HCT116 (cell line): ENCODE results near the gene CEP112. TPM values are rescaled to one million over a fixed set of nuclear protein-coding genes. Genes with fewer than 3 reads are reported as not detected.

Experiments
- ATAC-seq: fragments of 200-7000 bp; cut with Tn5 transposase; 2 replicates; pipeline ENCODE4 v1.9.1; 2020; ENCODE audit warnings: mild to moderate bottlenecking, moderate library complexity
- BruUV-seq: library from RNA; stranded (reverse); fragments of 400-500 nt; replicated peaks from 2 replicates; lab custom pipeline; 2021; lab: Mats Ljungman, UMichigan
- CTCF ChIA-PET: fragments of 300-600 bp; sonication (Branson Sonifier 250); formaldehyde crosslinking; loops from one replicate; lab custom pipeline; 2021; ENCODE audit warnings: antibody characterized with exemption; lab: Charles Lee
- POLR2A ChIA-PET: fragments of 300-600, 350-600 bp; sonication (Branson Sonifier 250); formaldehyde crosslinking; loops from one replicate; lab custom pipeline; 2021; ENCODE audit warnings: antibody characterized with exemption; lab: Charles Lee
- RAD21 ChIA-PET, 2 experiments: fragments of 300-600 bp; sonication (Branson Sonifier 250); formaldehyde crosslinking; loops; one replicate each; lab custom pipeline; 2023; ENCODE audit warnings: low total read pairs in 2 of 2; ENCODE audit not compliant: uncharacterized antibody in 2 of 2, unreplicated experiment in 2 of 2, low non-redundant PET in 1 of 2; lab: Charles Lee
- DNase-seq: peaks from one replicate; pipeline ENCODE4 v3.0.0-alpha.2; 2010; ENCODE audit warnings: low read depth, low spot score
- H2AFZ ChIP-seq: fragments of 200-600 bp; shearing (Covaris generic), sonication (generic); 2 replicates; pipeline ENCODE4 v1.6.1; 2017; ENCODE audit warnings: low read depth, mixed run types, mixed read lengths, antibody characterized with exemption, low read length; ENCODE audit not compliant: poor library complexity, severe bottlenecking
- H3K27ac ChIP-seq: 2 replicates; pipeline ENCODE4 v1.5.1; 2012; ENCODE audit warnings: low read depth, low read length
- H3K27me3 ChIP-seq: fragments of 200-600 bp; sonication (generic); 2 replicates; pipeline ENCODE4 v1.6.1; 2016; ENCODE audit warnings: mixed run types, low read length, mixed read lengths; ENCODE audit not compliant: insufficient read depth
- H3K36me3 ChIP-seq, 2 experiments: fragments of 200-500 bp in 1 of 2; fragments of 200-600 bp in 1 of 2; sonication (Bioruptor generic) in 1 of 2; sonication (generic) in 1 of 2; 2 replicates each; pipeline versions ENCODE4 v1.5.1 to v1.6.1; 2014 to 2016; ENCODE audit warnings: low read length in 2 of 2, inconsistent platforms in 1 of 2, mixed read lengths in 1 of 2, mixed run types in 1 of 2; ENCODE audit not compliant: insufficient read depth in 2 of 2, control insufficient read depth in 1 of 2
- H3K4me1 ChIP-seq, 2 experiments: fragments of 200-600 bp in 1 of 2; sonication (generic) in 1 of 2; 2 replicates each; pipeline versions ENCODE4 v1.5.1 to v1.6.1; 2012 to 2017; ENCODE audit warnings: low read length in 2 of 2, inconsistent platforms in 1 of 2, mild to moderate bottlenecking in 1 of 2, mixed read lengths in 1 of 2, mixed run types in 1 of 2, moderate library complexity in 1 of 2; ENCODE audit not compliant: insufficient read depth in 2 of 2, control insufficient read depth in 1 of 2
- H3K4me2 ChIP-seq: fragments of 200-600 bp; sonication (generic); 2 replicates; pipeline ENCODE4 v1.6.1; 2017; ENCODE audit warnings: mixed run types, low read length, mixed read lengths
- H3K4me3 ChIP-seq, 2 experiments: fragments of 200-600 bp in 1 of 2; sonication (generic) in 1 of 2; replicated peaks in 1 of 2; 2 replicates each; pipeline ENCODE4 v1.5.1; 2011 to 2016; ENCODE audit warnings: low read length in 2 of 2, control low read depth in 1 of 2, low read depth in 1 of 2, mild to moderate bottlenecking in 1 of 2, mixed read lengths in 1 of 2, mixed run types in 1 of 2
- H3K79me2 ChIP-seq: fragments of 200-600 bp; sonication (generic); 2 replicates; pipeline ENCODE4 v1.6.1; 2017; ENCODE audit warnings: mild to moderate bottlenecking, mixed run types, low read length, moderate library complexity, mixed read lengths; ENCODE audit not compliant: insufficient read depth
- H3K9ac ChIP-seq: fragments of 200-600 bp; sonication (generic); 2 replicates; pipeline ENCODE4 v1.6.1; 2016; ENCODE audit warnings: low read length, mixed read lengths
- H3K9me2 ChIP-seq: fragments of 200-600 bp; sonication (generic), shearing (Covaris generic); 2 replicates; pipeline ENCODE4 v1.6.1; 2017; ENCODE audit warnings: mixed run types, mild to moderate bottlenecking, moderate library complexity; ENCODE audit not compliant: insufficient read depth
- H3K9me3 ChIP-seq, 2 experiments: fragments of 200-500 bp in 1 of 2; fragments of 200-600 bp in 1 of 2; sonication (Bioruptor generic) in 1 of 2; sonication (generic) in 1 of 2; 2 replicates each; pipeline ENCODE4 v1.6.1; 2014 to 2017; ENCODE audit warnings: low read length in 2 of 2, mixed read lengths in 2 of 2, inconsistent platforms in 1 of 2, low read depth in 1 of 2, mild to moderate bottlenecking in 1 of 2, mixed run types in 1 of 2, moderate library complexity in 1 of 2; ENCODE audit not compliant: control insufficient read depth in 1 of 2, insufficient read depth in 1 of 2
- H4K20me1 ChIP-seq: fragments of 200-600 bp; sonication (generic), shearing (Covaris generic); 2 replicates; pipeline ENCODE4 v1.6.1; 2017; ENCODE audit warnings: mixed run types, mild to moderate bottlenecking, moderate library complexity; ENCODE audit not compliant: insufficient read depth
- CBX3 ChIP-seq: IDR thresholded peaks from 2 replicates; pipeline ENCODE4 v1.6.1; 2012; ENCODE audit warnings: low read depth
- CEBPB ChIP-seq: IDR thresholded peaks from 2 replicates; pipeline ENCODE4 v1.6.1; 2012; ENCODE audit warnings: low read depth
- EGR1 ChIP-seq: IDR thresholded peaks from 2 replicates; pipeline ENCODE4 v1.6.1; 2012; ENCODE audit warnings: low read depth
- ELF1 ChIP-seq: IDR thresholded peaks from 2 replicates; pipeline ENCODE4 v1.6.1; 2012; ENCODE audit warnings: low read depth, borderline replicate concordance
- EZH2 ChIP-seq: fragments of 200-600 bp; sonication (generic); IDR thresholded peaks from 2 replicates; pipeline ENCODE4 v1.6.1; 2017; ENCODE audit warnings: antibody characterized with exemption, mixed run types
- EZH2phosphoT487 ChIP-seq: fragments of 200-600 bp; IDR thresholded peaks from 2 replicates; pipeline ENCODE4 v1.6.1; 2018; ENCODE audit warnings: antibody characterized with exemption, borderline replicate concordance
- FOSL1 ChIP-seq: IDR thresholded peaks from 2 replicates; pipeline ENCODE4 v1.6.1; 2012; ENCODE audit warnings: low read depth
- REST ChIP-seq: IDR thresholded peaks from 2 replicates; pipeline ENCODE4 v1.6.1; 2012; ENCODE audit warnings: low read depth
- SIN3A ChIP-seq: IDR thresholded peaks from 2 replicates; pipeline ENCODE4 v1.6.1; 2012; ENCODE audit warnings: low read depth
- SP1 ChIP-seq: IDR thresholded peaks from 2 replicates; pipeline ENCODE4 v1.6.1; 2012; ENCODE audit warnings: low read depth
- SRF ChIP-seq: IDR thresholded peaks from 2 replicates; pipeline ENCODE4 v1.6.1; 2012; ENCODE audit warnings: low read depth
- YY1 ChIP-seq: IDR thresholded peaks from 2 replicates; pipeline ENCODE4 v1.6.1; 2011; ENCODE audit warnings: low read length, low read depth, moderate library complexity, mild to moderate bottlenecking; ENCODE audit not compliant: insufficient replicate concordance; ENCODE audit errors: extremely low read depth
- ZBTB33 ChIP-seq: IDR thresholded peaks from 2 replicates; pipeline ENCODE4 v1.6.1; 2011; ENCODE audit warnings: mild to moderate bottlenecking, low read length, moderate library complexity; ENCODE audit not compliant: insufficient replicate concordance; ENCODE audit errors: extremely low read depth
- intact Hi-C: fragments of 100-400 bp; cut with micrococcal nuclease; formaldehyde crosslinking; loops from 2 replicates; pipeline ENCODE4 v1.10.0; 2022
- total RNA-seq: library from RNA; stranded (reverse); gene quantifications from one replicate; pipeline ENCODE4 v1.2.1, GENCODE V29; 2021; ENCODE audit not compliant: unreplicated experiment

The CEP112 gene
- total RNA-seq, 1 experiment from 2014 or later: 10.9 TPM

GRCh38 chr17:65857718-65858117, 334.2 kb downstream of the CEP112 start:
- RAD21 ChIA-PET: no interaction called here
- no peaks in the 10 kb centered on the region for H3K27me3 ChIP-seq
- H3K9ac ChIP-seq: no peak overlapping the region
- no peak for DNase-seq
- H4K20me1 ChIP-seq: no peaks in the 10 kb centered on the region
- H3K27ac ChIP-seq: no peak overlapping the region
- no peak for ATAC-seq
- no peak overlapping the region for H2AFZ ChIP-seq
- H3K9me3 ChIP-seq: no peaks in the 10 kb centered on the region
- peaks cover 12 to 35% of the 10 kb centered on the region in 2 experiments for H3K4me1 ChIP-seq
- BruUV-seq: no TSS peak
- no peak for TF ChIP-seq ZBTB33
- TF ChIP-seq ELF1: no peak
- TF ChIP-seq EZH2phosphoT487: no peak
- no peak for TF ChIP-seq CEBPB
- TF ChIP-seq YY1: no peak
- no peak for TF ChIP-seq SRF
- no peak for TF ChIP-seq CBX3
- no peak for TF ChIP-seq REST
- no peak for TF ChIP-seq SIN3A
- no peak for TF ChIP-seq SP1
- TF ChIP-seq EGR1: no peak
- no peak for TF ChIP-seq FOSL1
- TF ChIP-seq EZH2: no peak
- TF ChIP-seq, all 23 proteins: peak for 0
- no peaks in the 10 kb centered on the region for H3K9me2 ChIP-seq
- intact Hi-C loops: no loop called here
- no peaks in the 10 kb centered on the region; a peak in 1 of 4 replicates for H3K36me3 ChIP-seq
- no peak overlapping the region for H3K4me3 ChIP-seq
- no peaks in the 10 kb centered on the region for H3K79me2 ChIP-seq
- ChIA-PET POLR2A (no interaction called here), CTCF (no interaction called here)
- H3K4me2 ChIP-seq: no peak overlapping the region
